ENCODE results near the gene KAZN.

The KAZN gene

GRCh38 chr1:14897547-14897946 lies 299.1 kb downstream of the KAZN start:
- H3K27me3 ChIP-seq (ENCODE audit: control insufficient read depth, insufficient read depth, low read length) = no peaks in the 10 kb centered on the region
- no peaks in the 10 kb centered on the region for H3K9me3 ChIP-seq (ENCODE audit: control insufficient read depth, insufficient read depth, low read length)
- H3K4me1 ChIP-seq (ENCODE audit: control insufficient read depth, insufficient read depth, low read length) = peaks cover 7% of the 10 kb centered on the region
- no peak overlapping the region for H3K9ac ChIP-seq (ENCODE audit: low read depth, low read length)
- H3K4me3 ChIP-seq (ENCODE audit: low read depth, low read length) = no peak overlapping the region
- H3K36me3 ChIP-seq (ENCODE audit: control insufficient read depth, insufficient read depth, low read length) = no peaks in the 10 kb centered on the region

- H3K9me3 ChIP-seq (ENCODE audit: control insufficient read depth, insufficient read depth, low read length) = no peaks in the 10 kb centered on the region
- no peaks in the 10 kb centered on the region for H3K36me3 ChIP-seq (ENCODE audit: control insufficient read depth, insufficient read depth, low read length)
- H3K4me1 ChIP-seq (ENCODE audit: control insufficient read depth, insufficient read depth, low read length) = peaks cover 7% of the 10 kb centered on the region
- H3K27me3 ChIP-seq (ENCODE audit: control insufficient read depth, insufficient read depth, low read length) = no peaks in the 10 kb centered on the region
- no peak overlapping the region for H3K4me3 ChIP-seq (ENCODE audit: low read depth, low read length)
- H3K9ac ChIP-seq (ENCODE audit: low read depth, low read length) = no peak overlapping the region
These were observed 299.6 kb downstream of the KAZN start for GRCh38 chr1:14897997-14898645.

GRCh38 chr1:14899686-14900085 lies 301.2 kb downstream of the KAZN start:
- H3K4me1 ChIP-seq (ENCODE audit: control insufficient read depth, insufficient read depth, low read length) = peaks cover 7% of the 10 kb centered on the region
- no peak overlapping the region for H3K4me3 ChIP-seq (ENCODE audit: low read depth, low read length)
- no peaks in the 10 kb centered on the region for H3K27me3 ChIP-seq (ENCODE audit: control insufficient read depth, insufficient read depth, low read length)
- H3K9me3 ChIP-seq (ENCODE audit: control insufficient read depth, insufficient read depth, low read length) = no peaks in the 10 kb centered on the region
- H3K9ac ChIP-seq (ENCODE audit: low read depth, low read length) = no peak overlapping the region
- H3K36me3 ChIP-seq (ENCODE audit: control insufficient read depth, insufficient read depth, low read length) = no peaks in the 10 kb centered on the region

- Histone ChIP-seq H3K9me3 (ENCODE audit: control insufficient read depth, insufficient read depth, low read length) (no peaks in the 10 kb centered on the region), H3K9ac (ENCODE audit: low read depth, low read length) (no peak overlapping the region), H3K27me3 (ENCODE audit: control insufficient read depth, insufficient read depth, low read length) (no peaks in the 10 kb centered on the region), H3K36me3 (ENCODE audit: control insufficient read depth, insufficient read depth, low read length) (no peaks in the 10 kb centered on the region), H3K4me3 (ENCODE audit: low read depth, low read length) (no peak overlapping the region), H3K4me1 (ENCODE audit: control insufficient read depth, insufficient read depth, low read length) (no peaks in the 10 kb centered on the region)
These were observed 303.0 kb downstream of the KAZN start for GRCh38 chr1:14901371-14901954.

- H3K9ac ChIP-seq (ENCODE audit: low read depth, low read length) = no peak overlapping the region
These were observed 305.4 kb downstream of the KAZN start for GRCh38 chr1:14903922-14904321.

GRCh38 chr1:14906665-14907064 lies 308.2 kb downstream of the KAZN start:
- H3K4me3 ChIP-seq (ENCODE audit: low read depth, low read length) = no peak overlapping the region
- H3K27me3 ChIP-seq (ENCODE audit: control insufficient read depth, insufficient read depth, low read length) = no peaks in the 10 kb centered on the region
- H3K9ac ChIP-seq (ENCODE audit: low read depth, low read length) = no peak overlapping the region
- H3K9me3 ChIP-seq (ENCODE audit: control insufficient read depth, insufficient read depth, low read length) = no peaks in the 10 kb centered on the region
- H3K4me1 ChIP-seq (ENCODE audit: control insufficient read depth, insufficient read depth, low read length) = peaks cover 3% of the 10 kb centered on the region
- no peaks in the 10 kb centered on the region for H3K36me3 ChIP-seq (ENCODE audit: control insufficient read depth, insufficient read depth, low read length)

More at GRCh38 chr1:14903922-14904321, 305.4 kb downstream of the KAZN start:
- Histone ChIP-seq H3K4me3 (ENCODE audit: low read depth, low read length) (no peak overlapping the region), H3K9me3 (ENCODE audit: control insufficient read depth, insufficient read depth, low read length) (no peaks in the 10 kb centered on the region), H3K36me3 (ENCODE audit: control insufficient read depth, insufficient read depth, low read length) (no peaks in the 10 kb centered on the region), H3K27me3 (ENCODE audit: control insufficient read depth, insufficient read depth, low read length) (no peaks in the 10 kb centered on the region), H3K4me1 (ENCODE audit: control insufficient read depth, insufficient read depth, low read length) (no peaks in the 10 kb centered on the region)

GRCh38 chr1:14907416-14907815 lies 308.9 kb downstream of the KAZN start:
- peaks cover 3% of the 10 kb centered on the region for H3K4me1 ChIP-seq (ENCODE audit: control insufficient read depth, insufficient read depth, low read length)
- H3K27me3 ChIP-seq (ENCODE audit: control insufficient read depth, insufficient read depth, low read length) = no peaks in the 10 kb centered on the region
- no peaks in the 10 kb centered on the region for H3K9me3 ChIP-seq (ENCODE audit: control insufficient read depth, insufficient read depth, low read length)
- no peak overlapping the region for H3K4me3 ChIP-seq (ENCODE audit: low read depth, low read length)
- H3K9ac ChIP-seq (ENCODE audit: low read depth, low read length) = no peak overlapping the region
- no peaks in the 10 kb centered on the region for H3K36me3 ChIP-seq (ENCODE audit: control insufficient read depth, insufficient read depth, low read length)

- Histone ChIP-seq H3K9ac (ENCODE audit: low read depth, low read length) (no peak overlapping the region), H3K36me3 (ENCODE audit: control insufficient read depth, insufficient read depth, low read length) (no peaks in the 10 kb centered on the region), H3K4me3 (ENCODE audit: low read depth, low read length) (no peak overlapping the region), H3K27me3 (ENCODE audit: control insufficient read depth, insufficient read depth, low read length) (no peaks in the 10 kb centered on the region), H3K4me1 (ENCODE audit: control insufficient read depth, insufficient read depth, low read length) (peaks cover 3% of the 10 kb centered on the region), H3K9me3 (ENCODE audit: control insufficient read depth, insufficient read depth, low read length) (no peaks in the 10 kb centered on the region)
These were observed 310.8 kb downstream of the KAZN start for GRCh38 chr1:14909273-14909672.

- no peak overlapping the region for H3K9ac ChIP-seq (ENCODE audit: low read depth, low read length)
- no peaks in the 10 kb centered on the region for H3K9me3 ChIP-seq (ENCODE audit: control insufficient read depth, insufficient read depth, low read length)
- H3K4me1 ChIP-seq (ENCODE audit: control insufficient read depth, insufficient read depth, low read length) = peaks cover 3% of the 10 kb centered on the region
- H3K4me3 ChIP-seq (ENCODE audit: low read depth, low read length) = no peak overlapping the region
- no peaks in the 10 kb centered on the region for H3K36me3 ChIP-seq (ENCODE audit: control insufficient read depth, insufficient read depth, low read length)
- no peaks in the 10 kb centered on the region for H3K27me3 ChIP-seq (ENCODE audit: control insufficient read depth, insufficient read depth, low read length)
These were observed 311.5 kb downstream of the KAZN start for GRCh38 chr1:14909920-14910460.

GRCh38 chr1:14910984-14911721 lies 312.7 kb downstream of the KAZN start:
- Histone ChIP-seq H3K27me3 (ENCODE audit: control insufficient read depth, insufficient read depth, low read length) (no peaks in the 10 kb centered on the region), H3K36me3 (ENCODE audit: control insufficient read depth, insufficient read depth, low read length) (no peaks in the 10 kb centered on the region), H3K9ac (ENCODE audit: low read depth, low read length) (no peak overlapping the region), H3K4me3 (ENCODE audit: low read depth, low read length) (no peak overlapping the region), H3K4me1 (ENCODE audit: control insufficient read depth, insufficient read depth, low read length) (peaks cover 3% of the 10 kb centered on the region), H3K9me3 (ENCODE audit: control insufficient read depth, insufficient read depth, low read length) (no peaks in the 10 kb centered on the region)

GRCh38 chr1:14912839-14913481 lies 314.5 kb downstream of the KAZN start:
- Histone ChIP-seq H3K27me3 (ENCODE audit: control insufficient read depth, insufficient read depth, low read length) (no peaks in the 10 kb centered on the region), H3K9me3 (ENCODE audit: control insufficient read depth, insufficient read depth, low read length) (no peaks in the 10 kb centered on the region), H3K4me3 (ENCODE audit: low read depth, low read length) (no peak overlapping the region), H3K36me3 (ENCODE audit: control insufficient read depth, insufficient read depth, low read length) (no peaks in the 10 kb centered on the region), H3K4me1 (ENCODE audit: control insufficient read depth, insufficient read depth, low read length) (peaks cover 3% of the 10 kb centered on the region), H3K9ac (ENCODE audit: low read depth, low read length) (no peak overlapping the region)
